Fibroblast of the conjunctiva (primary cell): Measurements from ENCODE around the gene CABP4.

ENCODE experiments used
- DNase-seq: peaks from one replicate; pipeline ENCODE4 v3.0.0-alpha.2; 2010; ENCODE audit warnings: low read depth

Gene CABP4

GRCh38 chr11:67496113-67496512, 41.0 kb downstream of the CABP4 start:
- no peak for DNase-seq

DNA sequence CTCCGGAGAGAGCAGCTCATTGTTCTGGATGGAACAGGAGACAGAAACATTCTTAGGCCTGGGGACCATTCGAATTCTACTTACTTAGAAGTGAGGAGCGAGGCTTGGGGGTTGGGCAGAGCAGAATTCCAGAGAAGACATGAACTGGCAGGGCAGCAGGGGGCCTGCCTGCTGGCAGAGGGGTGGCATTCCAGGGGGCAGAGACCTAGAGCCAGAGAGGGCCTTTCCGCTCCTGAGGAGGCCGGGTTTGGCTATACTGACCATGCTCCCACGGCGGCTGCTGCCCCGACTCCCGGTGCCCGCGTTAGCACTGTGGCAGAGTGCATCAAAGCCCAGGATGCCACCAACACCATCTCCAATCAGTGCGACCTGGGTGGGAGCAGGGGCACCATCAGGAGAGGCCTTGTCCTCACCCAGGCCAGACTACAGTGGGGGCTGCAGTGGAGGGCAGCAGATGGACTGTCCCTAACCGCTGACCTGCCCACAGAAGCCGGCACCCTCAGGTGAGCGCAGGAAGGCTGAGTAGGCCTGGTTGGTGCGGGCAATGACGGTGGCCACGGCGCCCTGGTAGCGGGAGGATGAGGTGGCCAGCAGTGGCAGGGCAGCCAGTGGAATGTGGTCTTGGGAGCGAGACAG, 42.6 kb downstream of the CABP4 start:
- DNase-seq = no peak

DNA sequence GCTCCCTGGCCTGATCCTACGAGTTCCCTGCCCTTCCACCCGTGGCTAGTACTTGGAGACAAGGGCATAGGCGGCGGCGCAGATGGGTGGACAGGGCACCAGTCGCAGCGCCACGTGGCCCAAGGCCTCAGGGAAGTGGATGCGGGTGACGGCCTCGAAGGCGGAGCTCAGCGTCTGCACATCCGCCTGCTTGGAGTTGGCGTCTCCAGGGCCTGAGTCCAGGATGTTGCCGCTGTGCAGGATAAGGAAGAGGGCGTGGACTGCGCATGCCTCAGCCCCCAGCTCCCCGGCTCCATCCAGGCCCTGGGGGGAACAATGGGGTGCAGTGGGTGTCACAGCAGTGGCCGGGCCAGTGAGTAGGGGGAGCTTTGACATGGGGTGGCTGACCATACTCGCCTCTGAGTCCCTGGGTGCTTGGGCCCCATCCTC, 43.4 kb downstream of the CABP4 start:
- DNase-seq = no peak

GRCh38 chr11:67499808-67500483, 44.8 kb downstream of the CABP4 start:
- DNase-seq = no peak

DNA sequence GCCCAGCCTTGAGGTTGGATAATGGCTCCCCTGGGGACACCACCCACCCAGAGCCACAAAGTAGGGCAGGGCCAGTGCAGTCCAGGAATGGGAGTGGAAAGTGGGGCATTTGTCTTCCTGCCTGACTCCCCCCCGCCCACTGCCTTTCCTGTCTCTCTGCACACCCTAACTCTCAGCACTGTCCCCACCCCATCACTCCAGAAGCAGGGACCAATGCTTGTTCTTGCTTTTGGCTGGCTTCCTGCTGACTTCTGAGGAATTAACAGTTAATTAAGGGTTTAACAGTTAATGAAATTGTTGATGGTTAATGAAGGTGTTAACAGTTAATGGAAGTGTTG, 45.3 kb downstream of the CABP4 start:
- no peak for DNase-seq

GRCh38 chr11:67500831-67501715, 45.9 kb downstream of the CABP4 start:
- no peak for DNase-seq

DNA sequence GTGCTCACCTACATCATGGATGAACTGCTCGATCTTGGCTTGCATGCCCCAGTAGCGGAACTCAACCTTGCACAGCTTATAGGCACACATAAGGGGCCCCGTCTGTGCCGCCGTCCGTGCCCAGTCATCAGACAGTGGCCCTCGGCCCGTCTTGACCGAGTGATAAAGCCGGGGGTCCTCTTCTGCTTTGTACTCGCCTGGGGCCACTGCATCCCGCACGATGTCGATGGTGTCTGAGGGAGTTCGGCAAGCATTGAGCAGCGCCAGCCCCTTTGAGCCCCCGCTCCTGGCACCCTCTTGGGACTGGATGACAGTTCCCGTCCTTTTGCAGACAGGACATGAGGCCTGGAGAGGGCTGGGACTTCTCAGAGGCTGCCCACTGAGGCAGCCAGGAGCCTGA, 46.7 kb downstream of the CABP4 start:
- DNase-seq = no peak

- no peak for DNase-seq
Observed at GRCh38 chr11:67502328-67502979, 47.3 kb downstream of the CABP4 start.

- DNase-seq = no peak
Observed at GRCh38 chr11:67503119-67504004, 48.2 kb downstream of the CABP4 start.

DNA sequence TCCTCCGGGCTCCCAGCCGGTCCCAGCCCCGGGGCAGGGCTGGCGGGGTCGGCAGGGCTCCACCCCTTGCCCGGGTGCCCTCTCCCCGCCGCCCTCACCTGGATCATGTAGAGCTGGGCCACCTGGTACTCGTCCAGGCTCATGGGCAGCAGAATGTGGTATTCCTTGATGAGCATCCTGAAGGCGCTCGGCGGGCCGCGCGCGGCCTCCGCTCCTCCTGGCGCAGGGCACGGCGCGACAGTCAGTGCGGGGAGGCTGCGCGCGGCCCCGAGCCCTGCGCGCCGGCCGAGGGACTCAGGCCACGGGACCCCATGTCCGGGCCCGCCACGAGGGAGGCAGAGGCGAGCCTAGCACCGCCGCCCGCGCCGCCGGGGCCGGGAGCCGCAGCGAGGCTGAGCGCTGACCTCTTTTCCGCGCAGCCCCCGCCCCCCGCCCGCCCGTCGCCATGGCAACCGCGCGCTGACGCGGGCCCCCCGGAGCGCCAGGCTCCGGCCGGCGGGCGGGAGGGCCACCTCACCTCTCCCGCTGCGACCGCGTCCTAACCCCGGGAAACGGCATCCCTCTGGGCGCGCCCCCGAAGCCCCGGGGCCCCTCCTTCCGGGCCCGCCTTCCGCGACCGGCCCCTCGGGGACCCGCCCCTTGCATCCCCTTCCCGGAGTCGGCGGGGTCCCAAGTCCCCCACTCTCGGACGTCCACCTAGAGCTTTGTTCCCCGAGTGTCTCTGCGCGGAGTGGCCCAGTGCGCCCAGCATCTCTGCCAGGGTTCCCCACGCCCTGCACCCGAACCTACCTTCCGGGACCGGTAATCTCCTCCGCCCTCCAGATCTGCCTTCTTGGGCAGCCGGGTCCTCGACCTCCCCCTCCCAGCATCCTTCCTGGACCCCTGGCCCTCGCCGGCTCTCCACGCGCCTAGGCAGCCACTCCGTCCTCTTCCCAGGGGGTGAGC, 49.1 kb downstream of the CABP4 start:
- DNase-seq = no peak

GRCh38 chr11:67504950-67505581, 49.9 kb downstream of the CABP4 start, which contains the start of gene PITPNM1:
PITPNM1 (minus strand) TSS chr11:67505363; CDS start chr11:67504180, 1,183 bp downstream.
- peak; percentile 14 for DNase-seq

DNA sequence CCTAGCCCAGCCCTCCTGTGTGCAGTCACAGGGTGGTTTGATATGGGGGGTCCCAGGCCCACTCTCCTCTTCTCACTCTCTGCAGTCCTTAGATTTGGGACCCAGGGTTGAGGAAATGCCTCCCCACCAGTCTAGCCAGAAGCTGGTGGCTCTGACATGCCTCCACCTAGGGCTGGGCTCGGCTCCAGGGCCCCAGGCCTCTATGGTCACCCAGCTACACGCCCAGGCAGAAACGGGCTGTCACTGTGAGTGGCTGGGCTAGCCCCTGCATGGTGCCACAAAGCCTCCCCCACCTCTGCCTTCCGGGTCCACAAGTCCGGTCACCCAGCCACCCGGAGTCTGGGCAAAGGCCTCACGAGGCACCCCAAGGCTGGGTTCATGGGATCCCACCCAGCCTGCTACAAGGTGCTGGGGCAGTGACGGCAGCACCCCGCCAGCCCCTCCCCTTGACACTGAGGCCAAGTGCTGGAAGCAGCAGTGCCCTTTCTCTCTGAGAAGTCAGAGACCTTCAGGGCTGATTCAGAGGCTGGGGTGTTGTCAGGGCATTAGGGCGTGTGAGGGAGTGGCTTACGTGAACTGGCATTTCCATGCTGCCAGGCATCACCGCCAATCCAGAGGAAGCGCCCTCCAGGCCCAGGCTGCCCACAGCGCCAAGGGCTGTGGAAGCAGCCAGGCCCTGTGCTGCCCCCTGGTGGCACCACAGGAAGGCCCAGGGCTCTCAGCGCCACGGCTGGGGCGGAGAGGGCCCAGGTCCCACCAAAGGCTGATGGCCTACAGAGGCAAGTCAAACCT, 50.6 kb downstream of the CABP4 start:
- DNase-seq = peak; percentile 91

DNA sequence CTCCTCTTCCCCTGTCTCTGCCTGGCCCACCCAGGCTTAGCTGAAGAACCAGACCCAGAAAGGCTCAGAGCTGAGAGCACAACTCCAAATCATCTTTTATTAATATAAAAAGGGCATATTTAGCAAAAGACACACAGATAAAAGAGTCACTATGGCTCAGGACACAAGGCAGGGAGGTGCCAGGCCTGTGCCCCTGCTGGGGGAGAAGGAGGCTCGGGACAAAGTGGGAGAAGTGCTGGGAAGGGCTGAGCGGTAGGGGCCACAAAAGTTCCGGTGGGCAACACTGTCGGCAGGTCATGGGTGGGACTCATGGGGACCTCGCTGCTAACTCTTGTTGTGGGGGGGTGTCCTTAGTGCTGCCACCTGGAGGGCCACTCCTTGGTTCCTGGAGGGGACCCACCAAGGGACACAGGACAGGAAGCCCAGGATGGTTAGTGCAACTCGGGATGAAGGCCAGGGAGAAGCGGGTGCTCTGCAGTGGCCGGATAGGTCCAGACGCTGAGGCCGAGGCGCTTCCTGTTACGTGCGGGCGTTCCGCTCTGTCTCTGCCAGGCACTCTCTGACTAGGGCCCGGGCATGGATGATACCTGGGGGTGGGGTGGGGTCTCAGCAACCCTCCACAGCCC, 51.4 kb downstream of the CABP4 start:
- no peak for DNase-seq

- peak; percentile 52 for DNase-seq
Observed at GRCh38 chr11:67507242-67507863, 52.2 kb downstream of the CABP4 start.

DNA sequence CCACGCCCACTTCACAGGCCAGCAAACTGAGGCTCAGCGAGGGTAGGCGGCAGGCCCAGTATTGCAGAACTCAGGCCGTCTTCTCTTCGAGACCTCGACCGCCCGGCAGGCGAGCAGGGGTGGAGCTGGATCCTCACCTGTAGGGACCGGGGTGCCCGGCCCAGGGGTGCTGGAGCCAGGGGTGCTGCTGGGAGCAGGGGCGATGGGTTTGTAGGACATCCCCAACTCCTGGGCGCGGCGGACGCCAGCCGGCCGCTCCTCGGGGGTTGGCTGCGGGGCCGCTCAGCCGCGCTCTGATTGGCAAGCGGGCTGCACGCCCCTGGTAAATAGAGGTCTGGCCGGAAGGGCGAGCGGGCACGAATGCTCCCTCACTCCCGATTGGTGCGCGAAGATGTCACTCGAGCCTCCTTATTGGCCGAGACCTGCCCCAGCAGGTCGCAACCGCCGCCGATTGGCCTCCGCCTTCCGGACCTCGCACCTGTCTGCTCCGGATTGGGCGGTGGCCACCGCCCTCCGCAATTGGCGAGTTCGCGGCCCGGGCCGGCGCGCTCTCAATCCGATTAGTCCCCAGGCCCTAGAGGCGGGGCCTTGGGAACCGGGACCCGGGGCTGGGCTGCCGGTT, 52.8 kb downstream of the CABP4 start, which contains the start of gene CDK2AP2:
TSS of gene CDK2AP2 (minus strand) at position 299 of the 622 bp plus-strand sequence. CDS start at position 219, 80 bp downstream.
- DNase-seq = peak; percentile 98

DNA sequence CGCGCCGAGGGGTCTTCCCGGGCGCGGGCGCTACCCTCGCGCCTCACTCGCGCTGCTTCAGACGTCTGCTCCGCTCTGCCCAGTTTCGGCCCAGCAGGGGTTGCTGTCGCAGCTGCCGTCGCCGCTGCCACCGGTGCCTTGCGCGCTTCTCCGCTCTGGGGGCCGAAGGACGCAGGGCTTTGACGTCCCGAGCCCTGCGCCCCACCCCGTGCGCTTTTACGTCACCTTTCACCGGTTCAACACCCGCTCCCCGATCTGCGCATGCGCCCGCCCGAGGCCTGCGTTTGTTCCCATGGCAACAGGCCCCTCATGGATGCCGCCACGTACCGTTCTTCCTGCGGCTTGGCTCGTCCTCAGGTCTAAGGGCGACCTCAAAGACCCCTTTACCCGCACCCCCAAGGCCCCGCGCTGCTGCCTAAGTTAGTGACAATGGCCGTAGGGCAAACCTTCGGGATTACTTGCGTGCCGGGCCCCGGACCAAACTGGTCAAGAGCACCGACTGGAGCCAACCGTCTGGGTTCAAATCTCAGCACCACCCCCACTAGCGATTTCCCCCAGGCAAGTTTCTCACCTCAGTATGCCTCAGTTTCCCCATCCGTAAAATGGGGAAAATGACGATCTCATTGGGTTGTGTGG, 53.5 kb downstream of the CABP4 start:
- peak; percentile 94 for DNase-seq

GRCh38 chr11:67510023-67510345, 54.8 kb downstream of the CABP4 start:
- DNase-seq = no peak
